Activated T-cell treated with anti-CD3 and anti-CD28 coated beads for 4 hours (primary cell): Measurements from ENCODE around the gene PTK7.
A peak's percentile ranks its signal among the peaks of the same experiment; 100 is the strongest.
"Not testable (repeated sequence)": the region's sequence is repeated elsewhere in the genome, so short reads cannot be mapped to it uniquely, and the experiment has no call there.

Experiments
- DNase-seq: peaks from one replicate; pipeline ENCODE4 v3.0.0-alpha.2; 2020

PTK7 gene

DNA sequence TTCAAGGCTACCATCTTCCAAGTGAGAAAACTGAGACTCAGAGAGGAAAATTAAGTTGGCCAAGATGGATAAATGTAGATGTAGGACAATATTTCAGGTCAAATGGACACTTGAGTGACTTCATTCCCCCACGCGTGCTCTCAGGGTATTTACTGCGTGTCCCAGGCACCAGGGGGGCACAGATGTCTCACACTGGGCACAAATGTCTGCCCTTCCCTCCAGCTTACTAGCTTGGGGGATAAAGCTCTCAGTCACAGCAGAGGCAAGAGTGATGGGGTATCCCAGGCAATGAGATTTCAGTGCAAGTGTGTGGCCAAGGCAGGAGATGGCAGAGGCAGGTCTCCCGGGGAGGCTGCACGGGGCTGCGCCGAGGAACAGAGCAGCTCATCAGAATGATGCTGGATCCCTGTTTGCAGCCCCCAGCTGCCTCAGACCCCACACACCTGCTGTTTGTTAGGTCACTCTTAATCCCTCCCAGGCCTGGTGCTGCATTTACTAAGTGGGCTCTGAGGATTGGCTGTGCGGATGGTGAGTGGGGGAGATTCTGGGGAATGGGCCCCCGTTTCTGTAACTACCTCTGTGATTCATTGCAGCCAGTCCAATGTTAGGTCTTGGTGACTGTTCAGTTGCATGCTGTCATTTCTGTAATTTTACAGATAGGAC lies 44.1 kb downstream of the PTK7 start:
- DNase-seq = no peak

DNA sequence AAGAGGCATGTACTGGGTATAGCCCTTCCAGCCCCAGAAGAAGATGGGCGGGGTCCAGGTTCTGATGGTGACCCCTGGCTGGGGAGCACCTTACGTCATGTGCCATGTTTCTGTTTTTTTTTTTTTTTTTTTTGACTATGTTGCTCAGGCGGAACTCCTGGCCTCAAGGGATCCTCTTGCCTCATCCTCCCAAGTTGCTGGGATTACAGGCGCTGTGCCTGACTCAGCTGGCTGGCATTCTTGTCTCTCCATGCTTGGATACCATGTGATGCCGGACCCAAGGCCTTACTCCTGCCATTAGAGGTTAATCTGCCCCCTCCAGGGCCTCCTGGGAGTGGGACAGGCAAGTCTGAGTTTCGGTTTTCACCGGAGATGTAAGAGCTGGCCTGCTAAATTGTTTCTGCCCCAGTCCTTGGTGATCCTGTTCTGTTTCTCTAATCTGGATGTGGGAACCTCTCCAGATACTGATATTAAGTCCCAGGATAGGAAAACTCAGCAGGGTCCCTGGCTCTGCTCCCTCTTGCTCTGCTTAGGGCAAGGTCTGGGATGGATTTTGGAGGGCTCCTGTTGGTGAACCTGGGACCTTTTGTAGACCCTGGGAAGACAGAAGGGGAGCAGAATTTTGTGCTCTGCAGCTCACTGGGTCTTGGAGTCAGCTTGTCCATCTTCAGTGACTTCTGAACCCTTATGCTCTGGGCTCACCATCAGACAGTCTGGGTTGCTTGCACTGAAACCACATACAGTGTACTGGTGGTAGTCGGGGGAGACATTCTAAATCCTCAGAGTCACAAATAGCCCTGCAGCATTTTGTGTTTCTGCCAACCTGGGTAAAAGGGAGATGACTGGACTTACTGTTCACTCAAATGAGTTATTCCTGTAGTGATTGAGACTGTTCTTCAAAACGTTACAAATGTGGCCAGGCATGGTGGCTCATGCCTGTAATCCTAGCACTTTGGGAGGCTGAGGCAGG lies 45.1 kb downstream of the PTK7 start:
- DNase-seq = no peak

DNA sequence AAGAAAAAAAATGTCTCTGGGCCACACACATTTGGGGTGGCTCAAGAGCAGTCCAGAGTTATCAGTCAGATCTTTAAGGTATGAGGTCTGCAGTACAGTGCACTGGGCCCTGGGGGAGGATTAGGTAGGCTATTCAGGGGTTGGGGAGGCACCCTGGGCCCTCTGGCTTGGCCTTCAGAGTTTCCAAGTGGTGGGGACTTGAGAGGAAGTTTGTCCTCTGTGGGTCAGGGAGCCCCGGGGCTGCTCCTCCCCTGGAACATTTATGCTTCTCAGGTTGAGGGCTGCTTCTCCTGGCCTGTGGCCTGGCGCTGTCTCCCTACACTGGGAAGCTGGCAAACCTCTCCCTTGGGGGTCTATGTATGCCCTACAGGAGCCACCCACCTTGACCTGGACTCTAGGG lies 46.0 kb downstream of the PTK7 start:
- no peak for DNase-seq

DNA sequence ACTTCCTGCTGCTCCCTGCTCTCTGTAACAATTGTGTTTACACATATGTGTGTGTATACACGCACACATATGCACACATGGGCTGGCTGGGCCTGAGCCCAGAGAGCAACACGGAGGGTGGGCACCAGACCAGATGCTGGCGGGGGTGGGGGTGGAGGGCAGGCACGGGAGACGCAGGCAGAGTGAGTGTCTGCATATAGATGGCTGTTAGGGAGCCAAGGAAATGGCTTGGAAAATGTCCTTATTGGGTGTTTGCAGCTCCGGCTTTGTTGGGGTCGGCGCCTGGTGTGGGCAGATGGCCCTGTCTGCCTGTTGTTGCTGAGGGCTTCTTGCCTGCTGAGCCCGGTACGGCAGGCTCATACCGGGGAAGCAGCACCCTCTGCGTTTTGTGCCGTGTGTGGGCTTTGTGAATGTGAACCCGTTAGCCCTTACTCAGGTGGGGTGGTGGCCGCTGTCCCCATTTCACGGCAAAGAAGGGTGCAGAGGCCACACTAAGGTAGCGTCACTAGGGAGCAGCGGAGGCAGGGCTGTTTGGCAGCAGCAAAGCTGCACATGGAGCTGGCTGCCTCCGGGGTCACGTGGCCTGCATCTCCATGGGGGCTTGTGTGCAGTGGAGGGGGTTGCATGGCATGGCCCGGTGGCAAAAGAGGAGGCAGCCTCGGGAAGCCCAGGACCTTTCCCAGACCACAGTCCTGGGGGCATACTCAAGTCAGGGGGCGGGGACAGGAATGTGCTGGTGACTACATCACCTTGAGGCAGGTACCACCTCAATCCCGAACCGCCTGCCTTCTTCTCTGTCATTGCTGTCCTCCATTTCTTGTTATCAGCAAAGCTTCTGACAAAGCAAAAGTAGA lies 47.6 kb downstream of the PTK7 start:
- DNase-seq = no peak

DNA sequence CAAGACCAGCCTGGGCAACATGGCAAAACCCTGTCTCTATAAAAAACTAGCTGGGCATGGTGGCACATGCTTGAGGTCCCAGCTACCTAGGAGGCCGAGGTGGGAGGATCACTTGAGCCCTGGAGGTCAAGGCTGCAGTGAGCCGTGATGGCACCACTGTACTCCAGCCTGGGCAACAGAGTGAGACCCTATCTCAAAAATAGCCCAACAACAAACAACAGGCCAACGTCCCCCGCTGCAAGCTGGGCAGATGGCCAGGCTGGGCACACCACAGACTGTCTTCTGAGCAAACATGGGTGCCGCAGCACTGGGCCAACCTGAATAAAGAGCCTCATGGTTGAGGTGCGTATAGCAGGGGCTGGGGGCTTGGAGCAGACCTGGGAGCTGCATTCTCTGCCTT lies 48.4 kb downstream of the PTK7 start:
- no peak for DNase-seq

DNA sequence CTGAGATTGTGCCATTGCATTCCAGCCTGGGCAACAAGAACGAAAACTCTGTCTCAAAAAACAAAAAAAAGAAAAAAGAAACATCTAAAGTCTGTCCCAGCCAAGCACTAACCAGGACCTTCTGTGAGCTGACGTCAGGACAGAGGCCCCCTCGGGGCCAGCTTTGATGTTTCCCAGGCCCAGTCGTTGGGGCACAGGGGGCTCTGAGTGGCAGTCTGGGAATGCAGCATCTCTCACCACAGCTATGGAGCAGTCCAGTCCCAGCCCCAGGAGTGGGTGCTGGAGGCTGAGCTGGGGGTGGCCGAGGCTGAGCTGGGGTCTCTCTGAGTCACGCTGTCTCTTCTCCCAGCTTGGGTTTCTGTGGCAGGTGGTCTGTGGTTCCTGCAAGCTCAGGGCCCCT lies 49.0 kb downstream of the PTK7 start:
- DNase-seq = no peak

DNA sequence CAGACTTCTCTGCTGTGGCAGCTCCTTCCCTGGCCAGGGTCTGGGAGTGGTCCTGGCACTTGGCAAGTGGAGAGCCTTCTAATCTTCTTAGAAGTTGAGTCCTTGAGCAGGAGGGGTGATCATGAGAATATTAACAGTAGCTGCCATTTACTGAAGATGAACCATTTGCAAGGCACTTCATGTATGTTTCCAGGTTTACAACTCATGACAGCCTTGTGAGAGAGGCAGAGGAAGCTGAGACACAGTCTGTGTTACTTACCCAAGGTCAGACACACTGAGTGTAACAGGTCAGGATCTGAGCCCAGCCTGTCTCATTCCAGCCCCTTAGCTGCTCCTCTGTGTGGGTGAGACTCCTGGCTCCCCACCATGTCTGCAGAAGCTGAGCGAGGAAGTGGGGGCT lies 49.4 kb downstream of the PTK7 start:
- no peak for DNase-seq

DNA sequence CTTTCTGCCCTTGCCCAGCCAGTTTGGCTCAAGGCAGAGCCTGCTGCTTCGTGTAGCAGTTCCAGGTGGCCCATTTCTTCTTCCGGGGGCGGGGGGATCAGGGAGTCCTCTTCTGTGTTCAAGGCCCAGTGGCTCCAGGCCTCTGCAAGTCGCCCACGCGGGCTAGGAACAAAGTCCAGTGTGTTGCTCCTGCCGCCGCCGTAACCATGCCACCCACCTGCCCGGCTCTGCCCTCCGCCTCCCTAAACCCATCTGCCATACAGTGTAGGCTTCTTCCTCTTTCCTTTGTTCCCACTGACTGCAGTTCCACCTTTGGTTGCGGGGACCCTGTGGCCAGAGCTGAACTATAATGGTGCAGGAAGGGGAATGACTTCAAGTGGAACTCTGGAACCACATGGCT lies 51.1 kb downstream of the PTK7 start:
- no peak for DNase-seq

DNA sequence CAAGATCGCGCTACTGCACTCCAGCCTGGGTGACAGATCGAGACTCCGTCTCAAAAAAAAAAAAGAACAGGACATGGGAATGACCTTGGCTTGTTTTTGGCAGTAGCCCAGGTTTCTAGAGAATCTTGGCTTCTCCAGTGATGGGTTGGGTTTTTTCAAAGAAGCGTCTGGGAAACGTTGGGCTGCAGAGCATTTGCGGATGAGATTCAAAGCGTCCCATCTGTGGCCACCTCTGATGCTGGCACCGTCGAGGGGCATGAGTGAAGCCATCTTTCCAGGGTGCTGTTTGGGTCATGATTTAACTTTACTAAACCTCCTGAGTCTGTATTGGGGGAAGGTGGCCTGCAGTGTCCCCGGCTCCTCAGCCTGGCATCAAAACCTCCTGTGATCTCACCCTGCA lies 51.8 kb downstream of the PTK7 start:
- DNase-seq = no peak

DNA sequence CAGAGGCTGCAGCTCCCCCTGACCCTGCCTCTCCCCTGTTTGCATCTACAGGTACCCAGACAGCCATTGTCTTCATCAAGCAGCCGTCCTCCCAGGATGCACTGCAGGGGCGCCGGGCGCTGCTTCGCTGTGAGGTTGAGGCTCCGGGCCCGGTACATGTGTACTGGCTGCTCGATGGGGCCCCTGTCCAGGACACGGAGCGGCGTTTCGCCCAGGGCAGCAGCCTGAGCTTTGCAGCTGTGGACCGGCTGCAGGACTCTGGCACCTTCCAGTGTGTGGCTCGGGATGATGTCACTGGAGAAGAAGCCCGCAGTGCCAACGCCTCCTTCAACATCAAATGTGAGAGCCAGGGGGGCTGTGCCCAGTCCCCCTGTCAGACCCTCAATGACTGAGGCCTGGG lies 52.8 kb downstream of the PTK7 start:
- DNase-seq = no peak

DNA sequence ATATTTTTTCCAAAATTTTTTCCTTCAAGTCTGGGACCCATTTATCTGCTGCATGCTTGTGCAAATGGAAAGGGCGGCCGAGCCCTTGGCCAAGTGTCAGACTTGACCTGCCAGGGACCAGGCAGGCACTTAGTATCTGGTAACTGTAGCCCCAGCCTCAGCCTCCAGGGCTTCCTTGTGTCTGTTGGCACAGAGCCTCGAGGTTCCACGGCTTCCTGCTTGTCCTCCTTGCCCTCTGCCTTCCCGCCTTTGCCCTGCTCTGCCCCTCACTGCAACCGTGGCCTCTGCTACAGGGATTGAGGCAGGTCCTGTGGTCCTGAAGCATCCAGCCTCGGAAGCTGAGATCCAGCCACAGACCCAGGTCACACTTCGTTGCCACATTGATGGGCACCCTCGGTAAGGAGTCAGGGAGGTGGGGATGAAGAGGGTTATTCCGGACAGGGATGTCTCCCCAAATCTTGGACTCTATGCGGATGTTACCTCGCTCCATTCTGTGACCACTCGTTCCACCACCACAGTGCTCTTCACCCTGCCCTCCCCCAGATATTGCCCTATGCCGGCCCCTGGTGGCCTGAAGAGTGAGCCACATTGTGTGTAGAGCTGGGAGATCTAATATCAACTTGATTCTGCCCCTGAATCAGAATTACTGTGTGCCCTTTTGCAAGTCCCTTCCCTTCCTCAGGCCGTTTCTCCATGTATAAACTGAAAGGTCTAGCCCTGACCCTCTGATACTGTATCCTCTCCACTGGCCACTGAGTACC lies 53.5 kb downstream of the PTK7 start:
- no peak for DNase-seq

DNA sequence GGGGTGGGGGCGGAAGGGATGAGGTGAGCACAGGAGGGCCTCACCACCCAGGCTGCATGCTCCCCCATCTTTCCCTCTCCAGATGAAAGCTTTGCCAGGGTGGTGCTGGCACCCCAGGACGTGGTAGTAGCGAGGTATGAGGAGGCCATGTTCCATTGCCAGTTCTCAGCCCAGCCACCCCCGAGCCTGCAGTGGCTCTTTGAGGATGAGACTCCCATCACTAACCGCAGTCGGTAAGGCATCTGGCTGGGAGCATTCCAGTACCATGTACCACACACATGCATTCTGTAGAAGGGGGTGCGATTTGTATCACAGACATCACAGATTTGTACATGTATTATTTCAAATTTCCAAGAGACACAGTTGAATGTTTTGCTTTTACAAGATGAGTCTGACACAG lies 54.3 kb downstream of the PTK7 start:
- no peak for DNase-seq

DNA sequence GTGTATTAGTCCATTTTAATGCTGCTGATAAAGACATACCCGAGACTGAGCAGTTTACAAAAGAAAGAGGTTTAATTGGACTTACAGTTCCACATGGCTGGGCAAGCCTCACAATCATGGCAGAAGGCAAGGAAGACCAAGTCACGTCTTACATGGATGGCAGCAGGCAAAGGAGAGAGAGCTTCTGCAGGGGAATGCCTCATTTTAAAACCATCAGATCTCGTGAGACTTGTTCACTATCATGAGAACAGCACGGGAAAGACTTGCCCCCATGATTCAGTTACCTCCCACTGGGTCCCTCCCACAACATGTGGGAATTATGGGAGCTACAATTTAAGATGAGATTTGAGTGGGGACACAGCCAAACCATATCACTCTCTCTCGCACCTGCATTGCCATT lies 55.3 kb downstream of the PTK7 start:
- DNase-seq = not testable (repeated sequence)

DNA sequence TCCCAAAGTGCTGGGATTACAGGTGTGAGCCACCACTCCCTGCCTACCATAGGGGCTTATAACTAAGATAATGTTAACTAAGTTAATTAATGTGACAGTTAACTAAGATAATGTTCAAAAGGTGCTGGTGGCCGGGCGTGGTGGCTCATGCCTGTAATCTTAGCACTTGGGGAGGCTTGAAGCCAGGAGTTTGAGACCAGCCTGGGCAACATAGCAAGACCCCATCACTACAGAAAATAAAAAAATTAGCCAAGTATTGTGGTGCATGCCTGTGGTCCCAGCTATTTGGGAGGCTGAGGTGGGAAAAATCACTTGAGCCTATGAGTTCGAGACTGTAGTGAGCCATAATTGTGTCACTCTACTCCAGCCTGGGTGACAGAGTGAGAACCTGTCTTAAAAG lies 62.2 kb downstream of the PTK7 start:
- no peak for DNase-seq

DNA sequence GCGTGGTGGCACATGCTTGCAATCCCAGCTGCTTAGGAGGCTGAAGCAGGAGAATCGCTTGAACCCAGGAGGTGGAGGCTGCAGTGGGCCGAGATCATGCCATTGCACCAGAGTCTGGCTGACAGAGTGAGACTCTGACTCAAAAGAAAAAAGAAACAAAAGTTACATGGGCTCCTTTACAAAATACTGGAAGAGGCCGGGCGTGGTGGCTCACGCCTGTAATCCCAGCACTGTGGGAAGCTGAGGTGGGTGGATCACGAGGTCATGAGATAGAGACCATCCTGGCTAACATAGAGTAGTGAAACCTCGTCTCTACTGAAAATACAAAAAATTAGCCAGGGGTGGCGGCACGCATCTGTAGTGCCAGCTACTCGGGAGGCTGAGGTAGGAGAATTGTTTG lies 63.9 kb downstream of the PTK7 start:
- not testable (repeated sequence) for DNase-seq

DNA sequence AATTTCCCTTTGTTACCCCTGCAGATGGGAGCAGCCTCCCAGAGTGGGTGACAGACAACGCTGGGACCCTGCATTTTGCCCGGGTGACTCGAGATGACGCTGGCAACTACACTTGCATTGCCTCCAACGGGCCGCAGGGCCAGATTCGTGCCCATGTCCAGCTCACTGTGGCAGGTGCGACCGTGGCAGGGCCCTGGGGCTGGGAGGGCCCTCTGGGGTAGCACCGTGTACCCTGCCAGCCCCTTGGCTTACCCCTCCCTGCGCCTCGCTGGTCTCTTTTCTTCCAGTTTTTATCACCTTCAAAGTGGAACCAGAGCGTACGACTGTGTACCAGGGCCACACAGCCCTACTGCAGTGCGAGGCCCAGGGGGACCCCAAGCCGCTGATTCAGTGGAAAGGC lies 65.5 kb downstream of the PTK7 start:
- DNase-seq = no peak

DNA sequence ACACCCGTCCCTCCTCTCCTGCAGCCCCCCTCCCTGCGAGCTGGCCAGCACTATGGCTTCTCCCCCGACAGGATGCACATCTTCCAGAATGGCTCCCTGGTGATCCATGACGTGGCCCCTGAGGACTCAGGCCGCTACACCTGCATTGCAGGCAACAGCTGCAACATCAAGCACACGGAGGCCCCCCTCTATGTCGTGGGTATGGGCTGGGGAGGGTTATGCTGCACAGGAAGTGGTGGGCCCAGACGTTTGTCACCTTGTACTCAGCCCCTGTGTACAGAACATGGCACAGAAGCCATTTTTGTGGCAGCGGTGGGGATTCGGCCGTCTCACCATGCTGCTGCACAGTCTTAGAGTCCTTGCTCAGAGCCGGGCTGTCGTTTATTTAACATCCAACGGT lies 66.0 kb downstream of the PTK7 start:
- DNase-seq = no peak

DNA sequence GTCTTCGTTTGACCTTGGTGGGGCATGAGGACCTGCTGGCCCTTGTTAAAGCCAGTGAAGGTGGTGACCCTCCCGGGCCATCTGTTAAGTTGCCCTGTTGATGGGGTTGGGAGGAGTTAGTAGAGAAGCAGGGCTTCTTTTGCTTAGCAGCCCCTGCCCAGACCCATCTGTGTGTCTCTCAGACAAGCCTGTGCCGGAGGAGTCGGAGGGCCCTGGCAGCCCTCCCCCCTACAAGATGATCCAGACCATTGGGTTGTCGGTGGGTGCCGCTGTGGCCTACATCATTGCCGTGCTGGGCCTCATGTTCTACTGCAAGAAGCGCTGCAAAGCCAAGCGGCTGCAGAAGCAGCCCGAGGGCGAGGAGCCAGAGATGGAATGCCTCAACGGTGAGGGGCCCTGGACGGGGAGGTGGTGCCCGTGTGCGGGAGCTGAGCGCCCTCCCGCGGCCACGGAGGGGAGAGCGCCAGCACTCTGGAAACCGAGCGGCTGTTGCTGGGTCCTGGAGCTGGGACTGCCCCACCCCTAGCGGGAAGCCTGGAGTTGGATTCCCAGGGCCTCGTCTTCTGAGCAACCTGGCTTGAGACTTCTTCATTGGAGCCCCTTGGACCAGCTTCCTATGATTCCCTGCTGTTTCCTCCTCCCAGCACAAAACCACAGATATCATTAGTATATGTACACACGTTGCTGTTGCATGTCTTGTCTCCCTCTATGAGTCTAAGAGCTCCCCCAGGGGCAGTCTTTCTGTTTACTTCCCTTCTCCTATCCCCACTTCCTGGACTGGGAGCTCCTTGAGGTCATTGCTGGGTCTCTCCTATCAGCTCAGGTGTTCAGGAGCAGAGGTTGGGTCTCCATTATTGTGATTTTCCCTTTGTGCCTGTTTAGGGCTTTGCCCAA lies 67.4 kb downstream of the PTK7 start:
- peak; percentile 59 for DNase-seq

DNA sequence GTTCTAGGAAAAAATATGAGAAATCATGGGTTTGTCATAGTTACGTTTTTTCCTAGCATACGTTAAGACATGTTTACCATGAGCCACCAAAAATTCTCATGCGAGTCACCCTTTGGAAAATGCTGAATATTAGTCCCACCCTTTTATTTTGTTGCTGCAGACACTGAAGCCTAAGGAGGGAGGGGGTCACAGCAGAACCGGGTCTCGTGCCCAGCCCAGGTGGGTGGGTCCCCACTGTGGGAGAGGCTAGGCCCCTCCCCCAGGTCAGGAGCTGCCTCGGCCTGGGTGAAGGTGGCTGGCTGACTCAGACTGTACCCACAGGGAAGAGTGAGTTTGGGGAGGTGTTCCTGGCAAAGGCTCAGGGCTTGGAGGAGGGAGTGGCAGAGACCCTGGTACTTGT lies 68.8 kb downstream of the PTK7 start:
- DNase-seq = no peak

DNA sequence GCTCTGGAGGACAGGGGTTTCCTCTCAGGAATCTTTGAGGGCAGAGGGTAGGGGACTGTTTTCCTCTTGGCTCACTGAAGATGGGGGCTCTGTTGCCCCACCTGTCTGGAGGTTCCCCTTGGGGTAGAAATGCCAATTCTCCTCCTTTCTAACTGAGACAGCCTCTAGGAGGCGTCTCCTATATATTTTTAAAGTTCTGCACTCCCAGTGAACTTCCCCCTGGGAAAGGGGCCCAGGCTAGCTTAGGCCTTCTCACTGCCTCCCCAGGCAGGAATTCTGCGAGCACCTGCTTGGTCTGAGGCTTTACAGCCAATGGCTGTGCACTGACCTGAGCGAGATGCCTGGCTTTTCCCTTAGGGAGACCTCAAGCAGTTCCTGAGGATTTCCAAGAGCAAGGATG lies 70.1 kb downstream of the PTK7 start:
- DNase-seq = no peak
